ENCODE data around the gene NEUROG1. TPM values are rescaled to one million over a fixed set of nuclear protein-coding genes. Genes with fewer than 3 reads are reported as not detected.

NEUROG1 gene
- total and polyA plus RNA-seq, 2 experiments from 2014 or later = 0.16 TPM; not detected in 1

GRCh38 chr5:135541807-135542502, 6.2 kb upstream of the NEUROG1 start (continued):
- TF ChIP-seq ZNF462 (CRISPR knock-in tag; IDR thresholded peaks at IDR 0.05) (no peak), STAT1 (IDR thresholded peaks at IDR 0.05; ENCODE audit: unreplicated experiment) (no peak), ETS1 (IDR thresholded peaks at IDR 0.05) (no peak), EZH2phosphoT487 (IDR thresholded peaks at IDR 0.05; ENCODE audit: unreplicated experiment) (no peak), CREB1 (CRISPR knock-in tag; IDR thresholded peaks at IDR 0.05; ENCODE audit: low read depth) (no peak), POLR2AphosphoS5 (IDR thresholded peaks at IDR 0.05; ENCODE audit: low read depth) (no peak), NANOG (IDR thresholded peaks at IDR 0.05; ENCODE audit: borderline replicate concordance) (no peak), EZH2 (IDR thresholded peaks at IDR 0.05; ENCODE audit: low read depth, unreplicated experiment) (no peak), CTCF (conservative IDR thresholded peaks at IDR 0.05; ENCODE audit: low read depth in 2 of 2) (no peak), ZNF331 (CRISPR knock-in tag; IDR thresholded peaks at IDR 0.05; ENCODE audit: low read depth) (no peak), JUNB (IDR thresholded peaks at IDR 0.05; ENCODE audit: unreplicated experiment) (no peak)
